ENCODE data around the gene AKIP1.
"Not testable (repeated sequence)": the region's sequence is repeated elsewhere in the genome, so short reads cannot be mapped to it uniquely, and the experiment has no call there.

AKIP1 gene

GRCh38 chr11:8922691-8923090 is 11.7 kb downstream of the AKIP1 start:
- DNase-seq = no peak

GRCh38 chr11:8925711-8926110 is 14.7 kb downstream of the AKIP1 start:
- no peak for DNase-seq

GRCh38 chr11:8926236-8926635 is 15.2 kb downstream of the AKIP1 start:
- no peak for DNase-seq

GRCh38 chr11:8927233-8927632 is 16.2 kb downstream of the AKIP1 start:
- DNase-seq = no peak

GRCh38 chr11:8928205-8928604 is 17.2 kb downstream of the AKIP1 start:
- DNase-seq = no peak

- DNase-seq = no peak
Measured at GRCh38 chr11:8928981-8929615, 18.1 kb downstream of the AKIP1 start.

- DNase-seq = no peak
Measured at GRCh38 chr11:8930456-8931175, 19.6 kb downstream of the AKIP1 start.

- no peak for DNase-seq
Measured at GRCh38 chr11:8932564-8933180, 21.7 kb downstream of the AKIP1 start, which contains the start of gene C11orf16. Gene C11orf16 (minus strand): TSS chr11:8932947. CDS start chr11:8932308, 639 bp downstream.

GRCh38 chr11:8933931-8934330 is 22.9 kb downstream of the AKIP1 start:
- no peak for DNase-seq

GRCh38 chr11:8934742-8935488 is 23.9 kb downstream of the AKIP1 start:
- no peak for DNase-seq

GRCh38 chr11:8935789-8936188 is 24.8 kb downstream of the AKIP1 start:
- DNase-seq = not testable (repeated sequence)

- no peak for DNase-seq
Measured at GRCh38 chr11:8937159-8937558, 26.2 kb downstream of the AKIP1 start.

- no peak for DNase-seq
Measured at GRCh38 chr11:8937659-8938058, 26.7 kb downstream of the AKIP1 start.

GRCh38 chr11:8941341-8942103 is 30.5 kb downstream of the AKIP1 start:
- no peak for DNase-seq

- no peak for DNase-seq
Measured at GRCh38 chr11:8942518-8943066, 31.6 kb downstream of the AKIP1 start, which contains the start of gene ASCL3. Gene ASCL3 (minus strand): TSS chr11:8943016. CDS start chr11:8938161, 4,855 bp downstream.

- no peak for DNase-seq
Measured at GRCh38 chr11:8947230-8947943, 36.4 kb downstream of the AKIP1 start.

GRCh38 chr11:8948886-8949285 is 37.9 kb downstream of the AKIP1 start:
- DNase-seq = no peak

GRCh38 chr11:8956860-8957259 is 45.9 kb downstream of the AKIP1 start:
- DNase-seq = no peak

- peak; percentile 12 to 53 for DNase-seq
Measured at GRCh38 chr11:8959546-8960166, 48.7 kb downstream of the AKIP1 start.

GRCh38 chr11:8961401-8961800 is 50.4 kb downstream of the AKIP1 start:
- no peak for DNase-seq

- no peak for DNase-seq
Measured at GRCh38 chr11:8962841-8963240, 51.9 kb downstream of the AKIP1 start.

Measured in CD4-positive, alpha-beta T cell treated with Interleukin-4 for 1 hour (primary cell).